HEK293 (cell line): ENCODE data around the gene SFXN3.

Source experiments
- EGR2 ChIP-seq: fragments of 450-650 bp; formaldehyde crosslinking; IDR thresholded peaks from 2 replicates; pipeline ENCODE4 v1.5.1; 2016; ENCODE audit warnings: low read depth, missing biosample characterization, missing genetic modification characterization
- GLIS1 ChIP-seq: fragments of 450-650 bp; formaldehyde crosslinking; IDR thresholded peaks from 2 replicates; pipeline ENCODE4 v1.5.1; 2016; ENCODE audit warnings: missing biosample characterization, missing genetic modification characterization
- KLF9 ChIP-seq: fragments of 450-650 bp; formaldehyde crosslinking; IDR thresholded peaks from 2 replicates; pipeline ENCODE4 v1.5.1; 2016; ENCODE audit warnings: missing biosample characterization, missing genetic modification characterization, low read depth
- MEIS1 ChIP-seq: sonication (generic); formaldehyde crosslinking; IDR thresholded peaks from 2 replicates; pipeline ENCODE4 v1.8.1; 2022; ENCODE audit warnings: missing genetic modification reagents, mild to moderate bottlenecking, borderline replicate concordance
- PRDM1 ChIP-seq: fragments of 450-650 bp; formaldehyde crosslinking; IDR thresholded peaks from 2 replicates; pipeline ENCODE4; 2016; ENCODE audit warnings: missing biosample characterization, missing genetic modification characterization
- PRDM2 ChIP-seq: fragments of 450-650 bp; formaldehyde crosslinking; IDR thresholded peaks from 2 replicates; pipeline ENCODE4 v1.5.1; 2016; ENCODE audit warnings: missing biosample characterization, missing genetic modification characterization, borderline replicate concordance
- SCRT1 ChIP-seq: fragments of 450-650 bp; formaldehyde crosslinking; IDR thresholded peaks from 2 replicates; pipeline ENCODE4 v1.5.1; 2016; ENCODE audit warnings: missing biosample characterization, missing genetic modification characterization, borderline replicate concordance
- ZBTB48 ChIP-seq: fragments of 450-650 bp; formaldehyde crosslinking; IDR thresholded peaks from 2 replicates; pipeline ENCODE4 v1.5.1; 2016; ENCODE audit warnings: missing biosample characterization, missing genetic modification characterization
- ZFP3 ChIP-seq: fragments of 450-650 bp; formaldehyde crosslinking; IDR thresholded peaks from 2 replicates; pipeline ENCODE4 v1.5.1; 2016; ENCODE audit warnings: low read depth, missing biosample characterization, missing genetic modification characterization
- ZNF211 ChIP-seq: fragments of 450-650 bp; formaldehyde crosslinking; IDR thresholded peaks from 2 replicates; pipeline ENCODE4 v1.5.1; 2016; ENCODE audit warnings: low read depth, missing biosample characterization, missing genetic modification characterization
- ZNF280D ChIP-seq: fragments of 450-650 bp; formaldehyde crosslinking; IDR thresholded peaks from 2 replicates; pipeline ENCODE4 v1.5.1; 2016; ENCODE audit warnings: missing biosample characterization, missing genetic modification characterization
- ZNF404 ChIP-seq: fragments of 450-650 bp; formaldehyde crosslinking; IDR thresholded peaks from 2 replicates; pipeline ENCODE4 v1.5.1; 2017; ENCODE audit warnings: missing biosample characterization, missing genetic modification characterization
- ZNF544 ChIP-seq: fragments of 450-650 bp; formaldehyde crosslinking; IDR thresholded peaks from 2 replicates; pipeline ENCODE4 v1.5.0; 2017; ENCODE audit warnings: missing biosample characterization, missing genetic modification characterization
- ZNF610 ChIP-seq: fragments of 450-650 bp; formaldehyde crosslinking; IDR thresholded peaks from 2 replicates; pipeline ENCODE4 v1.5.1; 2016; ENCODE audit warnings: missing biosample characterization, missing genetic modification characterization, borderline replicate concordance
- TF ChIP-seq, protein P1 (sequence below): fragments of 450-650 bp; formaldehyde crosslinking; conservative IDR thresholded peaks from 2 replicates; pipeline ENCODE4 v1.5.1; 2016; ENCODE audit warnings: low read depth, missing biosample characterization, missing genetic modification characterization
- TF ChIP-seq, protein P2 (sequence below): fragments of 450-650 bp; formaldehyde crosslinking; conservative IDR thresholded peaks from 2 replicates; pipeline ENCODE4 v1.5.1; 2016; ENCODE audit warnings: low read depth, missing biosample characterization, missing genetic modification characterization
- TF ChIP-seq, protein P3 (sequence below): fragments of 450-650 bp; formaldehyde crosslinking; IDR thresholded peaks from 2 replicates; pipeline ENCODE4 v1.5.1; 2016; ENCODE audit warnings: missing biosample characterization, missing genetic modification characterization

Gene SFXN3

DNA sequence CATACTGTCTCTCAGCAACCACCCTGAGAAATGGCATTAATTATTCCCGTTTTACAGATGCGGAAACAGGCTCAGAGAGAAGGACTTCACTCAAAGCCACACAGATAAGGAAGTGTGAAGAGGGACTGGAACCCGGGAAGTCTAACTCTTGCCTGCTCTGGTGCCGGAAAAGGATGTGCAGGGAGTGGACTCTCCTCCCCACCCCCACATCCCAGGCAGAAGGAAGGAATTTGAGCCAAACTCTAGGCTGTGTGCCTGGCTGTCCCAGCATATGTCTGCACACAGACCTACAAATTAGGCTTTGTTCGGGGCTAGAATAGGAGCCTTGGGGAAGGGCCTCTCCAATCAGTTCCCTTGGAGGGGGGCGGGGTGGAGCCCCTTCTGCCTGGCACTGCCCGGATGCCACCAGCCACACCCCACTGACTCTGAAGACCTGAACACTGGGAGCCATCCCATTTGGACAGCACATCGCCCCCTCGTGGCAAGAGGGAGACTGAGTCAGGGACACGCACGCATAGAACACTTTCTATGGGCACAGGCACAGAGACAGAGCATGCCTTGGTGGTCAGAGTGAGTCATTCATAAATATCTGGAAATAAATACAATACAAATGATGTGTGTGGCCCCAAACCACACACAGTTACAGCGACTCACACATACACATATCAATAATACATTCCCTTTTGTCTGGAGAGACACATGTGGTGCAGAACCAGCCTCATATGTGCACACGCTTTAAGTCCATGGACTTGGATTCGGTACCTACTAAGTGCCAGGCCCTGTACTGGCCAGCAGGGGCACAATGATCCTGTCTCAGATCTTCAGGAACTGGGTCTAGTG, 18.3 kb upstream of the SFXN3 start (continued):
- TF ChIP-seq, protein P1, sequence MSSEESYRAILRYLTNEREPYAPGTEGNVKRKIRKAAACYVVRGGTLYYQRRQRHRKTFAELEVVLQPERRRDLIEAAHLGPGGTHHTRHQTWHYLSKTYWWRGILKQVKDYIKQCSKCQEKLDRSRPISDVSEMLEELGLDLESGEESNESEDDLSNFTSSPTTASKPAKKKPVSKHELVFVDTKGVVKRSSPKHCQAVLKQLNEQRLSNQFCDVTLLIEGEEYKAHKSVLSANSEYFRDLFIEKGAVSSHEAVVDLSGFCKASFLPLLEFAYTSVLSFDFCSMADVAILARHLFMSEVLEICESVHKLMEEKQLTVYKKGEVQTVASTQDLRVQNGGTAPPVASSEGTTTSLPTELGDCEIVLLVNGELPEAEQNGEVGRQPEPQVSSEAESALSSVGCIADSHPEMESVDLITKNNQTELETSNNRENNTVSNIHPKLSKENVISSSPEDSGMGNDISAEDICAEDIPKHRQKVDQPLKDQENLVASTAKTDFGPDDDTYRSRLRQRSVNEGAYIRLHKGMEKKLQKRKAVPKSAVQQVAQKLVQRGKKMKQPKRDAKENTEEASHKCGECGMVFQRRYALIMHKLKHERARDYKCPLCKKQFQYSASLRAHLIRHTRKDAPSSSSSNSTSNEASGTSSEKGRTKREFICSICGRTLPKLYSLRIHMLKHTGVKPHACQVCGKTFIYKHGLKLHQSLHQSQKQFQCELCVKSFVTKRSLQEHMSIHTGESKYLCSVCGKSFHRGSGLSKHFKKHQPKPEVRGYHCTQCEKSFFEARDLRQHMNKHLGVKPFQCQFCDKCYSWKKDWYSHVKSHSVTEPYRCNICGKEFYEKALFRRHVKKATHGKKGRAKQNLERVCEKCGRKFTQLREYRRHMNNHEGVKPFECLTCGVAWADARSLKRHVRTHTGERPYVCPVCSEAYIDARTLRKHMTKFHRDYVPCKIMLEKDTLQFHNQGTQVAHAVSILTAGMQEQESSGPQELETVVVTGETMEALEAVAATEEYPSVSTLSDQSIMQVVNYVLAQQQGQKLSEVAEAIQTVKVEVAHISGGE (tag by site-specific recombination): no peak
- TF ChIP-seq GLIS1 (peak; percentile 14; the same call in 1 of the 2 replicates), MEIS1 (CRISPR knock-in tag) (no peak), PRDM1 (no peak), SCRT1 (tag by site-specific recombination) (no peak), ZBTB48 (tag by site-specific recombination) (0 out of 2 replicates have a peak, but pooled peaks have one; percentile 16), ZNF610 (tag by site-specific recombination) (no peak), ZNF404 (tag by site-specific recombination) (no peak), ZFP3 (tag by site-specific recombination) (no peak), PRDM2 (tag by site-specific recombination) (no peak), ZNF544 (tag by site-specific recombination) (no peak), EGR2 (tag by site-specific recombination) (no peak), ZNF211 (tag by site-specific recombination) (no peak), ZNF280D (tag by site-specific recombination) (no peak), KLF9 (peak; percentile 65; the same call in 1 of the 2 replicates)
- TF ChIP-seq, protein P2, sequence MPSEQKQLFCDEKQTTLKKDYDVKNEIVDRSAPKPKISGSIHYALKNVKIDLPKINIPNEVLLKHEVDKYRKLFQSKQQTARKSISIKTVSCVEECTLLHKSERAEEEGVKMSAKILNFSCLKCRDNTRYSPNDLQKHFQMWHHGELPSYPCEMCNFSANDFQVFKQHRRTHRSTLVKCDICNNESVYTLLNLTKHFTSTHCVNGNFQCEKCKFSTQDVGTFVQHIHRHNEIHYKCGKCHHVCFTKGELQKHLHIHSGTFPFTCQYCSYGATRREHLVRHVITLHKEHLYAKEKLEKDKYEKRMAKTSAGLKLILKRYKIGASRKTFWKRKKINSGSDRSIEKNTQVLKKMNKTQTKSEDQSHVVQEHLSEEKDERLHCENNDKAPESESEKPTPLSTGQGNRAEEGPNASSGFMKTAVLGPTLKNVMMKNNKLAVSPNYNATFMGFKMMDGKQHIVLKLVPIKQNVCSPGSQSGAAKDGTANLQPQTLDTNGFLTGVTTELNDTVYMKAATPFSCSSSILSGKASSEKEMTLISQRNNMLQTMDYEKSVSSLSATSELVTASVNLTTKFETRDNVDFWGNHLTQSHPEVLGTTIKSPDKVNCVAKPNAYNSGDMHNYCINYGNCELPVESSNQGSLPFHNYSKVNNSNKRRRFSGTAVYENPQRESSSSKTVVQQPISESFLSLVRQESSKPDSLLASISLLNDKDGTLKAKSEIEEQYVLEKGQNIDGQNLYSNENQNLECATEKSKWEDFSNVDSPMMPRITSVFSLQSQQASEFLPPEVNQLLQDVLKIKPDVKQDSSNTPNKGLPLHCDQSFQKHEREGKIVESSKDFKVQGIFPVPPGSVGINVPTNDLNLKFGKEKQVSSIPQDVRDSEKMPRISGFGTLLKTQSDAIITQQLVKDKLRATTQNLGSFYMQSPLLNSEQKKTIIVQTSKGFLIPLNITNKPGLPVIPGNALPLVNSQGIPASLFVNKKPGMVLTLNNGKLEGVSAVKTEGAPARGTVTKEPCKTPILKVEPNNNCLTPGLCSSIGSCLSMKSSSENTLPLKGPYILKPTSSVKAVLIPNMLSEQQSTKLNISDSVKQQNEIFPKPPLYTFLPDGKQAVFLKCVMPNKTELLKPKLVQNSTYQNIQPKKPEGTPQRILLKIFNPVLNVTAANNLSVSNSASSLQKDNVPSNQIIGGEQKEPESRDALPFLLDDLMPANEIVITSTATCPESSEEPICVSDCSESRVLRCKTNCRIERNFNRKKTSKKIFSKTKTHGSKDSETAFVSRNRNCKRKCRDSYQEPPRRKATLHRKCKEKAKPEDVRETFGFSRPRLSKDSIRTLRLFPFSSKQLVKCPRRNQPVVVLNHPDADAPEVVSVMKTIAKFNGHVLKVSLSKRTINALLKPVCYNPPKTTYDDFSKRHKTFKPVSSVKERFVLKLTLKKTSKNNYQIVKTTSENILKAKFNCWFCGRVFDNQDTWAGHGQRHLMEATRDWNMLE (tag by site-specific recombination): no peak
- TF ChIP-seq, protein P3, sequence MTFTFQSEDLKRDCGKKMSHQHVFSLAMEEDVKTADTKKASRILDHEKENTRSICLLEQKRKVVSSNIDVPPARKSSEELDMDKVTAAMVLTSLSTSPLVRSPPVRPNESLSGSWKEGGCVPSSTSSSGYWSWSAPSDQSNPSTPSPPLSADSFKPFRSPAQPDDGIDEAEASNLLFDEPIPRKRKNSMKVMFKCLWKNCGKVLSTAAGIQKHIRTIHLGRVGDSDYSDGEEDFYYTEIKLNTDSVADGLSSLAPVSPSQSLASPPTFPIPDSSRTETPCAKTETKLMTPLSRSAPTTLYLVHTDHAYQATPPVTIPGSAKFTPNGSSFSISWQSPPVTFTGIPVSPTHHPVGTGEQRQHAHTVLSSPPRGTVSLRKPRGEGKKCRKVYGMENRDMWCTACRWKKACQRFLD (tag by site-specific recombination): no peak
